DMS79 treated with DMSO at 0.1 percent for 48 hours (cell line): ENCODE results near the gene TAT.
A peak's percentile ranks its signal among the peaks of the same experiment; 100 is the strongest.
"Not testable (repeated sequence)": the region's sequence is repeated elsewhere in the genome, so short reads cannot be mapped to it uniquely, and the experiment has no call there.

ENCODE experiments used
- DNase-seq: peaks from one replicate; lab custom pipeline; 2025; lab: John Stamatoyannopoulos, UW

Gene TAT

DNA sequence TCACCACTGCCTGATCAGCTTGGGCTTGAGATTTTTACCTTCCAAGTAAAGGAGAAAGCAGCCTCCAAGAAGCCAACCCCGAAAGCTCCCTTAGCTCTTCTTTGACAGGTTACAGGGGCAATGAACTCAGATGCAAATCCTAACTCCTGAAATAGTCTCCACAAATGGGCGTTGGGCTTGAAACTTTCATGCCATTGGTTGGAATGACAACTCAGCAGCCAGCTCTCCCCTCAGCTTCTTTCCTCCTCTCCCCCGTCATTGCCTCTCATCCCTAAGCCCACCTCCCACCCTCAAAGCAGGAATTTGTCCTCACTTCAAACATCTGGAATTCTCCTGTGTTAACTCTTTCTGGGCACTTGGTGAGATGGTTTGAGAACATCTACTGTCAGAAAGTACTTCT, at the start of gene TAT:
TSS of gene TAT (minus strand) at position 122 of the 400 bp plus-strand sequence. CDS start 677 bp downstream, outside the sequence.
- DNase-seq, result no peak

DNA sequence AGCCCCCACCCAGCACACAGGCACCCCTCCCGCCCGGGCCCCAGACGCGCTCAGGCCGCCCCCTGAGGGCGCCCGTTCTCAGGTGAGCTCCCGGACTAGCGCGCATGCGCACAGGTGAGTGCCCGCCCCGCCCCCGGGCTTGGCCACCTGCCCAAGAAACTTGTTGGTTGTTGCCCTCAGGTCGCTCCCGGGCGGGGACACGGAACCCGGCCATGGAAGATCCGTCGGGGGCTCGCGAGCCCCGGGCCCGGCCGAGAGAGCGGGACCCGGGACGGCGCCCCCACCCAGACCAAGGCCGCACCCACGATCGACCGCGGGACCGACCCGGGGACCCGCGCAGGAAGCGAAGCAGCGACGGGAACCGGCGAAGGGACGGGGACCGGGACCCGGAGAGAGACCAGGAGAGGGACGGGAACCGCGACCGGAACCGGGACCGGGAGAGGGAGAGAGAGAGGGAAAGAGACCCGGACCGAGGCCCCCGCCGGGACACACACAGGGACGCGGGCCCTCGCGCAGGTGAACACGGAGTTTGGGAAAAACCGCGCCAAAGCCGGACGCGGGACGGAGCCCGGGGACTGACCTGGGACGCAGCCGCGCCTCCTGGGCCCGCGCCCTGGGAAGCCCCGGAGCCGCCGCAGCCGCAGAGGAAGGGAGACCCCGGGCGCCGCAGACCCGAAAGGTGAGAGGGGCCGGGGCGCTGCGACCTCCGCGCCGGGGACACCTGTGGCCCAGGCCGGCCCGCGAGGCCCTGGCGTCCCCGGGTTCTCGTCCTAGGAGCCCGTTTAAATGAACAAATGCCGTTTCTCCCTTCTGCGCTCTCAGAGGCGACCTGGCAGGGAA, 49.3 kb upstream of the TAT start, which contains the start of gene MARVELD3:
TSS of gene MARVELD3 (plus strand) at position 167 of the 840 bp plus-strand sequence. CDS start at position 213, 46 bp downstream.
- DNase-seq, result peak; percentile 40

DNA sequence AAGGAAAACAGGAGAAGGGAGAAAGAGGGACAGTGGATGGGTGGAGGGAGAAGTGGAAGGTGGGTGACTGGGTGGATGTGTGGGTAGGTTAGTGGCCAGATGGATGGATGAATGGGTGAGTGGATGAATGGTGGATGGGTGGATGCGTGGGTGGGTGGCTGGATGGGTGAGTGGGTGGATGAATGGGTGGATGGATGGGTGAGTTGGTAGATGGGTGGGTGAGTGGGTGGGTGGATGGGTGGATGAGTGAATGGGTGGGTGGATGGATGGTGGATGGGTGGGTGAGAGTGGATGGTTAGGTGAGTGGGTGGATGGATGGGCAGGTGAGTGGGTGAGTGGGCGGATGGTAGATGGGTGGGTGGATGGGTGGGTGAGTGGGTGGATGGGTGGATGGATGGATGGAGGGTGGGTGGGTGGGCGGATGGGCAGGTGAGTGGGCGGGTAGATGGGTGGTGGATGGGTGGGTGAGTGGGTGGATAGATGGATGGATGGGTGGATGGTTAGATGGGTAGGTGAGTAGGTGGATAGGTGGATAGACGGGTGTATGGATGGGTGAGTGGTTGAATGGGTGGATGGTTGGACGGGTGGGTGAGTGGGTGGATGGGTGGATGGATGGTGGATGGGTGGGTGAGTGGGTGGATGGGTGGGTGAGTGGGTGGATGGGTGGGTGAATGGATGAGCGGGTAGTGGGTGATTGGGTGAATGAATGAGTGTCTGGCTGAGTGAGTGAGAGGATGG, 48.4 kb upstream of the TAT start:
- DNase-seq, result no peak

DNA sequence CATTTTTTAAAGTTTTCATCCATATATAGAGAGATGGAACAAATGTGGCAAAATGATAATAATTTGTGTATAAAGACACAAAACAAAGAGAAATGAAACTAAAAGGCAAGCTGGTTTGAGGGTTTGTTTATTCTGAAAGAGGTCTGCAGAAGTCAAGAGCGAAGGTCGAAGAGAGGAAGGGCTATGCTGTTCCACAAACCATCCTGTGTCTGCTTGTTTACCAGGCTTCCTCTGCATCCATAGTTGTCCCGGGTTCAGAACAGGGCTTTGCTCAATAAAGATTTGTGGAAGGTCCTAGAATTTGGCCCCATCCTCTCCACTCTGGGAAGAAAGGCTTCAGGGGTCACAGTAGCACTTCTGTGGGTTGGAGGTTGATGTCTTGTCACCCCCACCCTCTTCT, 46.7 kb upstream of the TAT start:
- DNase-seq, result no peak

DNA sequence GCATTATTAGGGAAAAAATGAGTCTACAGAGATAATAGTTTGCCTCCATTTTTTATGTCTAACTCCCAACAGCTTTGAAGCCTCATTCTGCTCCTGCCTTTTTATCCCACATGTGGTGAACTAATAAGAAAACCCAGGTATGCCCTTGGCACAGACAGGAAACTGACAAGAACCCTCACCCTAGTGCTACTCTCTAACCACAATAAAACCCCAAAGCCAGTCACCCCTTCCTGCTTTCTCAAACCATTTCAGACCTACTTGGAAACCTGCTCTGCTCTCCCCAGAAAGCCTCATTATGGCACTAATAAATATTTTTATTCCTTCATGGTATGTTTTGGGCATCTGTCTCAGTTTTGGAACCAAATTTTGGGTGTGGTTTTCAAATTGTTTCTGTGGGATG, 45.2 kb upstream of the TAT start:
- no peak for DNase-seq

DNA sequence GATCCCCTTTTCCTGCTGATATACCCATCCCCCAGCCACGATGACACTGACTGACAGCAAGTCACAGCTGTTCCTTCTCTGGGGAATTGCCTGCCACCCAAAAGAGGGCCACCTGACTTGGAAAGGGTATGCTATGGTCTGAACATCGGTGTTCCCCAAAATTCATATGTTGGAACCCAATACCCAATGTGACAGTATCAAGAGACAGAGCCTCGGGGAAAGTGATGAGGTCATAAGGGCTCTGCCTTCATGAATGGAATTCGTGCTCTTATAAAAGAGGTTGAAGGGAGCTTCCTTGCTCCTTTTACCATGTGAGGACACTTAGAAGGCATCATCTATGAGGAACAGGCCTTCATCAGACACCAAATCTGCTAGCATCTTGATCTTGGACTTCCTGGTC, 41.5 kb upstream of the TAT start:
- no peak for DNase-seq

DNA sequence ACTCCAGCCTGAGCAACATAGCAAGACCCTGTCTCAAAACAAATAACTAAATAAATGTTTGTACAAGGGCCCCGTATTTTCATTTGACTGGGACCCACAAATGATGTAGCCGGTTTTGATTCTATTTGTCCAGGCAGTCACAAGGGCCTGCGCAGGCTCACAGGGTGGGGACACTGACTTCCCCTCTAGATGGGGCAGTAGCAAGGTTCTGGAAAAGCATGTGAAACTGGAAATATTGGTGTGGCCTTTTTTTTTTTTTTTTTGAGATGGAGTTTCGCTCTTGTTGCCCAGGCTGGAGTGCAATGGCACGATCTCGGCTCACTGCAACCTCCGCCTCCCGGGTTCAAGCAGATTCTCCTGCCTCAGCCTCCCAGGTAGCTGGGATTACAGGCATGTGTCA, 38.1 kb upstream of the TAT start:
- not testable (repeated sequence) for DNase-seq

DNA sequence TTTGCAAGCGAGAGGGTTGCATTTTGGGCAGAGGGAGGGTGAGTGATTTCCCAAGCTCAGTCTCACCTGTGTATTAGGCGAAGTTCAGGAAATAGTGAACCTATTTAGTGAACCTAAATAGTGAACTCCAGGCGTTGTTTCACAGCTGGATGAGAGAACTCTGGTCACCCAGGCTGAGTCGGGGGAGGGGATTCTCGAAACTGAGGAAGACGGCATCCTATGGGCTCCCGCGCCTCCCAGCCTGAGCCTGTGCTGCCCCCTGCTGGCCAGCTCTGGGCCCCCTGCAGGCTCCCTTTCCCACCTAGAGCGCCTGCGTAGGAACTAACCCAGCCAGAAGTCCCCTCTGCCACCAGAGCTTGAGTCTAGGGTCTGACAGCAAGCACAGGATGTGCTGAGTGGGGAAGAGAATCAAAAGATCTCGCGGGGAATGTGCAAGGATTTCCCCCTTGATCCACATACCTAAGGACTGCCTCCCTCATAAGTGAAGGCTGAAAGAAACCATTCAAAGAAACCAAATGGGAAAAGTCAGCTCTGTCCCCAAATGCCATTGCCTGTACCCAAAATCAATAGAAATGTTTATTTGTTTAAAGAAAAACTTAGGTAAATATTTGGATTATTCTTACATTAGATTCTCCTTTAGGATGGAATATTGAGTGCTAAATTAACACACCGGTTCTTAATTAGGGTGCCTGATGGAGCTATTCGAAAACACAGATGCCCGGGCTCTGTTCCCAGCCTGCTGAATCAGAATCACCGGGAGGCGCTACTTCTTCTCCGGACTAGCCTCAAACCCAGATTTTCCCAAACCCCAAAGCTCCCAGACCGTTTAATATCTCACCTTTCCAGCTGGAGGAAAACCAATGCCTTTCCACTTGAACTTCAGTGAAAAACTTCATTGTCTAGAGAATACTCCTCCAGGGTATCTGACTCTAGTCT, 34.3 kb upstream of the TAT start:
- peak; percentile 23 for DNase-seq

DNA sequence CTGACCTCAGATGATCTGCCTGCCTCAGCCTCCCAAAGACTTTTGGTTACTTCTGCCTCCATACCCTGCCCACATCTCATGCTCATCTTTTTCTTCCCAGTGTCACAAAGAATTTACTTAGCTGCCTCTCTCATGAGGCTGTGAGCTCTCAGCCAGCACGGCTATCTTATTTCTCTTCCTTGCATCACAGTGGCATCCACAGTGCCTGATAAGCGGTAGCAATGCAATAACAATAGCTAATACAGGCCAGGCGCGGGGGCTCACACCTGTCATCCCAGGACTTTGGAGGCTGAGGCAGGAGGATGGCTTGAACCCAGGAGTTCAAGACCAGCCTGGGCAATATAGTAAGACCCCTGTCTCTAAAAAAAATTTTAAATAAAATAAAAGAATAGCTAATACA, 33.6 kb upstream of the TAT start:
- DNase-seq, result no peak

DNA sequence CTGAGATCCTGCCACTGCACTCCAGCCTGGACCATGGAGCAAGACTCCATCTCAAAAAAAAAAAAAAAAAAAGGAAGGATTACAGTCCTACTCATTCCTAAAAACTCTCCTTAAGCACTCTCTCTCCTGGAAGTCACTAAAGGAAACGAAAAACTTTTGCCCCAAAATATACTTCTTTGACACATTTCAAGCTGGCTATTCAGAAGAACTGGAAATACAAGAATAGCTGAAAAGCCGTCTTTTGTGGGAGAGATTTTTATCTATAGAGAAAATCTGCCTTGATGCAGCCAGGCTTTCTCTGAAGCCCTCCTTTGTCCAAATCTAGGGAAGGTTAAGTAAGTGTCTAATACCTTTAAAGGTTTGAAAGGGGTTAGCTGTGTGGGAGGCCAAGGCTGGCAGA, 32.2 kb upstream of the TAT start:
- no peak for DNase-seq

DNA sequence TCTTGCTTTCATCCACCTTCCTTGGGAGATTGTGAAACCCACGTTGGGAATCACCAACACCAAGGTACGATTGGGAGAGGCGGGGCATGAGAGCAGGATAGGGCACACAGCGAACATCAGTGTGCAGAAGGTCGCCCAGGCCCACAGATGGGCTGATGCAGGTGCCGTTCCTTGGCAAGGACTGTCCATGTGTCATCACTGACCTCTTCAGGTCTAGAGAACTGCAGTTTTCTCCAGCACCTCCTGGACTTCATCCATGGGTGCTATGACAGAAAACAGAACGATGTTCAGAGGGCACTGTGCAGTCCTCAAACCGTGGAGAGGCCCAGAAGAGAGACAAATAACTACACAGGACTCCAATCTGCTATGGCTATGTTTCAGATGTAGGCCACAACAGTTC, 23.9 kb upstream of the TAT start:
- DNase-seq, result no peak

DNA sequence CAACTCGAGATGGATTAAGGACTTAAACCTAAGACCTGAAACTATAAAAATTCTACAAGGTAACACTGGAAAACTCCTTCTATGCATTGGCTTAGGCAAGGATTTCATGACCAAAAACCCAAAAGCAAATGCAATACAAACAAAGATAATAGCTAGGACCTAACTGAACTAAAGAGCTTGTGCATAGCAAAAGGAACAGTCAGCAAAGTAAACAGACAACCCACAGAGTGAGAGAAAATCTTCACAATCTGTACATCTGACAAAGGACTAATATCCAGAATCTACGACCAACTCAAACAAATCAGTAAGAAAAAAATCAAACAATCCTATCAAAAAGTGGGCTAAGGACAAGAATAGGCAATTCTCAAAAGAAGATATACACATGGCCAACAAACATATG, 21.5 kb upstream of the TAT start:
- DNase-seq, result not testable (repeated sequence)

DNA sequence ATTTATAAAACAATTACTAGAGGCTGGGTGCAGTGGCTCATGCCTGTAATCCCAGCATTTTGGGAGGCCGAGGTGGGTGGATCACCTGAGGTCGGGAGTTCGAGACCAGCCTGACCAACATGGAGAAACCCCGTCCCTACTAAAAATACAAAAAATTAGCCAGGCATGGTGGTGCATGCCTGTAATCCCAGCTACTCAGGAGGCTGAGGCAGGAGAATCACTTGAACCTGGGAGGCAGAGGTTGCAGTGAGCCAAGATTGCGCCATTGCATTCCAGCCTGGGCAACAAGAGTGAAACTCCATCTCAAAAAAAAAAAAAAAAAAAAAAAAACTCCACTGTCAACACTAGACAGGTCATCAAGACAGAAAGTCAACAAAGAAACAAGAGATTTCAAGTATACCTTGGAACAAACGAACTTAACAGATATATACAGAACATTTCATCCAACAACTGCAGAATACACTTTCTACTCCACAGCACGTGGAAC, 18.5 kb upstream of the TAT start:
- not testable (repeated sequence) for DNase-seq

DNA sequence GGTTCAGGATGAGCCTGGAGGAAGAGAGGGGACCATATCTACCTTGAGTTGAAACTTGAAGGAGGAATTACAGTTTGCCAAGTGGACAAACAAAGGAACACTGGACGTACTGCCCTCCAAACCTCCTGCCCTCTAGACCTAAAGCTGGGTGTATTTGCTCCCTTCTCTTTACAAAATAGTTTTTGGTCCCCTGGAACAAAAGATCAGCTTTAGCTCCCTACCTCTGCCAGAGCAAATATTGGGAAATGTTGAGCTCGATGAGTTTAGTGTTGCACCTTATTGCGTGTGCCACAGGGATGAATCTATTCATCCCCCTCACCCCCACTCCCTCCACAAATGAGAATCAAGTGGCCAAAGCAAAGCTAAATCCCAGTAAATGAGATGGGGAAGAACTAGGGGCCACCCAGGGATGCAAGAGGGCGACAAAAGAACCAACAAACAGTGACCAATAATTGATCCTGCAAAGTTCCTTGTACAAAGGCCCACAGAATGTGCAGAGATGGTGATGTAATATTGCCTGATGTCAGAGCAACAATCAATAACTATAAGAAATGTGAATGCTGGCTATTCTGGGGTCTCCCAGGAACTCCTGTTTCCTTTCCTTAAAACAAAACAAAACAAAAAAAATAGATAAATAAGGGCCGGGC, 17.2 kb upstream of the TAT start:
- DNase-seq, result no peak

DNA sequence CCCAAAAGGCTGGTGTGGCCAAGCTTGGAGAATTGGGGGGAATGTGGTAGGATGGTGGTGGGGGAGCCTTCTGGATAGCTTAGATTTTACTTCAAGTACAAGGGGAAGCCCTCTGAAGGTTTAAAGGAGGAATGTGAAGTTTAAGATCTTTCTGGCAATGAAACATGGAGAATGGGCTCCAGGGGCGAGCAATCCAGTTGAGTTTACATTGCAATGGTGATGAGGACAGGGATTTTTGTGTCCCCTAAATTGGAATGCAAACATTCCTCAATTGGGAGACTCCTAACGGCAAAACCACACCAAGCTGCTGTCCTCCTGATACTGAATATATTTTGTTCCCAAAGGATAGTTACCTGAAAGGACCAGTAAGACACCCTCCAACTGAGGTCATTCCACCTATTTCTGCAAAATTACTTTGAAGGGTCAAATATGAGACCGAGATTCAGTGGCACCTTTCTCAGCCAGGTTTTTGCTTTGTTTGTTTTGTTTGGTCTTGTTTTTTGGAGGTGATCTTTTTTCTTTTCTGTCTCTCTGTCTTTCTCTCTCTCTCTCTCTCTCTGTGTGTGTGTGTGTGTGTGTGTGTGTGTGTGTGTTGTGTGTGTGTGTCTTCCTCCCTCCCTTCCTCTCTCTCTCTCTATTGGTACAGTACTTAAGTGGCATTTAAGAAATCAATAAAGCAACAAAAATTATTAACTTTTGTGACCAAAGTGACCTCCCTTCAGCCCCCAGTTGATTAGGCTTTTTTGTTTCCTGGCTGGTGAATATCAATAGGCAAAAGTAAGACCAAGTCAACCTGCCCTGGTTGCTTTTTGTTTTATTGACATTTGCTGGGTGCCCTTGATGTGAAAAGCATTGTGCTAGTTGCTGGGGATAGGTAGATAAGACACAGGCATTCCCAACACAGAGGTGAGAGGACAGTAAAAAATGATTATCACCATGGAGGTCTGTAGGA, 16.4 kb upstream of the TAT start:
- no peak for DNase-seq

DNA sequence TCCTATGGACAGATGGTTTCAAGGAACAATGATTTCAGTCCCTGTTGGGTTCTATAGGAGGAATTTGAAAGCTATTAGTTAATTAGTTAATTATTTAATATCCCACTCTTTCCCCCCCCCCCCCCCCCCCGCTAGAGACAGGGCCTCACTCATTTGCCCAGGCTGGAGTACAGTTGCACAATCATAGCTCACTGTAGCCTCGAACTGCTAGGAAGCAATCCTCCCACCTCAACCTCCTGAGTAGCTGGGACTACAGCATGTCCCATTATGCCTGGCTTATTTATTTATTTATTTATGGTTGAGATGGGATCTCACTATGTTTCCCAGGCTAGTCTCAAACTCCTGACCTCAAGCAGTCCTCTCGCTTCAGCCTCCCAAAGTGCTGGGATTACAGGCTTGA, 15.0 kb upstream of the TAT start:
- no peak for DNase-seq

DNA sequence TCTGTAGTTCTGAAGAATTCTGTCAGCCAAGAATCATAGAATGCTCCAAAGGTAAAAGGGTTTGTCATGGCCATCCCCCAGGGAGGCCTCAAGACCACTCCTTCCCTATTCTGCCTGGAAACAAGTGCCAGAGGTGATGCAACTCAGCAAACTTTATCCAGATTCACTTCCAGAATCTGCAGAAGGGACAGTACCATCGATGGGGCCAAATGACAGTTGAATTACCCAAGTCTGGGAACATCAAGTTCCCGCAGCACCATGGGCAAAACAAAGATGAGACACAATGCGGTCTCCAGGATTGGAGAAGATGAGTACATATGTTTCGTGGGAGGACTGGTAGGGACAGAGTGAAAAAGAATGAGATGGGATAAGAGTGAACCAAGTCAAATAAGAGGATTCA, 13.7 kb upstream of the TAT start:
- no peak for DNase-seq

DNA sequence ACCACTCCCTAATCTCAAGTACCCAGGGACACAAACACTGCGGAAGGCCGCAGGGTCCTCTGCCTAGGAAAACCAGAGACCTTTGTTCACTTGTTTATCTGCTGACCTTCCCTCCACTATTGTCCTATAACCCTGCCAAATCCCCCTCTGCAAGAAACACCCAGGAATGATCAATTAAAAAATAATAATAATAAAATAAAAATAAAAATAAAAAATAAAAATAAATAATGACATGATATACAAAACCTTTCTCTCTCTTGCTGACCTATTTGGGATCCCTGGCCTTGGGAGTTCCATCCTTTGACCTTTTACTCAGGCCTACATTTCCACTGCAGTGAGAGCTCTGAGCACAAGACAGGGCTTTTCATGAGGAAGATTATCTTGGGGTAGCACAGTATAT, 13.2 kb upstream of the TAT start:
- not testable (repeated sequence) for DNase-seq

DNA sequence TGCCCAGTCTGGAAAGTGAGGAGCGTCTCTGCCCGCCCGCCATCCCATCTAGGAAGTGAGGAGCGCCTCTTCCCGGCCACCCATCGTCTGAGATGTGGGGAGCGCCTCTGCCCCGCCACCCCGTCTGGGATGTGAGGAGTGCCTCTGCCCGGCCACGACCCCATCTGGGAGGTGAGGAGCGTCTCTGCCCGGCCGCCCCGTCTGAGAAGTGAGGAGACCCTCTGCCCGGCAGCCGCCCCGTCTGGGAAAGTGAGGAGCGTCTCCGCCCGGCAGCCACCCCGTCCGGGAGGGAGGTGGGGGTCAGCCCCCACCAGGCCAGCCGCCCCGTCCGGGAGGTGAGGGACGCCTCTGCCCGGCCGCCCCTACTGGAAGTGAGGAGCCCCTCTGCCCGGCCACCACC, 12.4 kb upstream of the TAT start:
- DNase-seq, result not testable (repeated sequence)

DNA sequence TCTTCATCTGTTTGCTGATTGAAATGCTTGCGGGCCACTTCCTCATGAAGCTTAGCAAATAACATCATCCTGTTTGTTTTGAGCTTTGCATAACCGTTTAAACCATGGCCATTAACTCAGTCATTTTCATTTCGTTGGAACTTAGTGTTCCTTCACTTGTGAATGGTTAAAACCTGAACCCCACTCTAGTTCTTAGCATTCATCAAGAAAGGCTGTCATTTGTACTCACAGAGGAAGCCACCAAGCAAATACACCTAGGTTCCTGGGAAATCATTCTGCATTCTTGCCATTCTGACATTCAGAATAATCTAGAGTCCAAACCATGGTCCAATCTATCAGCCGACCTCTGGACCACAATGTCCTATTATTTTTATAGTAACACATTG, 8.4 kb upstream of the TAT start:
- DNase-seq, result no peak
